GM18502 (cell line): ENCODE measurements around the gene REM2.

ENCODE experiments used
- ATAC-seq: cut with Tn5 transposase; IDR thresholded peaks from one replicate; pipeline ENCODE4 v1.9.1; 2021; ENCODE audit warnings: mild to moderate bottlenecking; ENCODE audit not compliant: unreplicated experiment, poor library complexity

Gene REM2

GRCh38 chr14:22923746-22924145 lies 40.7 kb downstream of the REM2 start:
- no peak for ATAC-seq

DNA sequence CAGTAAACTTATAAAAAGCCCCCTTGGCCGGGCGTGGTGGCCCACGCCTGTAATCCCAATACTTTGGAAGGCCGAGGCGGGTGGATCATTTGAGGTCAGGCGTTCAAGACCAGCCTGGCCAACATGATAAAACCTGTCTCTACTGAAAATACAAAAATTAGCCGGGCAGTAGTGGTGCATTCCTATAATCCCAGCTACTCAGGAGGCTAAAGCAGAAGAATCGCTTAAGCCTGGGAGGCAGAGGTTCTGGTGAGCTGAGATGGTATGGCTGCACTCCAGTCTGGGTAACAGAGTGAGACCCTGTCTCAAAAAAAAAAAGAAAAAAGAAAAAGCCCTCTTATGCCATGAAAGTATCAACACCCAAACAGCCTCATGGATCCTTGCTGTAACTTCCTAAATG lies 42.5 kb downstream of the REM2 start:
- no peak for ATAC-seq

DNA sequence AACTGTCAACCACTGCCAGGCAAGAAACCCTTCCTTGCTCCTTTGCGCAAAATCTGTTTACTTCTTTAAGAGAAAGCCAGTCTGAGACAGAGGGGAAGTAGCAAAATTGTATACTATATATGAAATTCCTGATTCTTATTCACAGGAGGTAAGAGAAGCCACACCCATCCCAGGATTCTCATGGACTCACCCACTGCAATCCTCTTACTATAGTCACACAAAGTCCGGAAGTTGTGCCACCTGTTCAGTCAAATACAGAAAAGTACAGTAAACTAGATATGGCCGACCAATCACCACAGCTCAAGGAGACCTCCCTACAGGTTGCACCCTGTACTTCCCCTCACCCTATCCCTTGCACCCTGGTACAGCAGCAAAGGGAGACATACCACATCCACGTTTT lies 43.3 kb downstream of the REM2 start:
- ATAC-seq = no peak

GRCh38 chr14:22928237-22929103 lies 45.4 kb downstream of the REM2 start:
- no peak for ATAC-seq

- ATAC-seq = peak; percentile 93
These were observed 46.3 kb downstream of the REM2 start, which contains the start of gene PRMT5 for GRCh38 chr14:22929104-22929960. Gene PRMT5 (minus strand): TSS chr14:22929376. CDS start chr14:22929361, 15 bp downstream.

GRCh38 chr14:22929961-22930364 lies 46.9 kb downstream of the REM2 start:
- ATAC-seq = no peak

- no peak for ATAC-seq
These were observed 49.1 kb downstream of the REM2 start for GRCh38 chr14:22932146-22932545.

DNA sequence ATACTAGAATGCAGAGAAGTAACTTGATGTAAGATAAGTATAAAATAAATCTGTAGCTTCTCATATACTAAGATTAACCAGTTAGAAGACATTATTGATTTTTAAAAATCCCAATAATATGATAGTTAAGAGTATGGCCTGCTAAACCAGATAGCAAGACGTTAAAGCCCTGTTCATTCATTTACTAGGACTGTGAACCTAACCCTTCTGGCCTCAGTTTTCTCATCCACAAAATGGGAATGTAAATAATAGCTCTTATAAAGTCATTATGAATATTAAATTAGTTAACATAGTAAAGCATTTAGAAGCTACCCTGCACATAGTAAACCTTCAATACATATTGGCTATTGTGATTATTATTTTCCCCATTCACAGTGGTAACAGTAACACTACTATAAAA lies 52.1 kb downstream of the REM2 start:
- no peak for ATAC-seq
